K562 (cell line): ENCODE measurements around the gene ZNF585A. TPM values are rescaled to one million over a fixed set of nuclear protein-coding genes. Genes with fewer than 3 reads are reported as not detected.

Experiments
- DNMT1 ChIP-seq: fragments of 450-650 bp; IDR thresholded peaks from 2 replicates; pipeline ENCODE4 v1.6.1; 2016; ENCODE audit warnings: antibody characterized with exemption, mild to moderate bottlenecking
- KAT2B ChIP-seq: IDR thresholded peaks from one replicate; pipeline ENCODE4 v1.6.1; 2012; ENCODE audit warnings: low read depth, mild to moderate bottlenecking, control low read depth, inconsistent platforms, low read length, moderate library complexity
- RBM15 ChIP-seq: fragments of 200-400 bp; formaldehyde crosslinking; IDR thresholded peaks from 2 replicates; pipeline ENCODE4 v1.6.1; 2018; ENCODE audit warnings: mild to moderate bottlenecking, low read length, moderate library complexity; ENCODE audit not compliant: insufficient read depth
- RFX1 ChIP-seq: fragments of 450-650 bp; IDR thresholded peaks from 2 replicates; pipeline ENCODE4 v1.6.1; 2016; ENCODE audit warnings: mild to moderate bottlenecking, moderate library complexity
- TCF7L2 ChIP-seq: fragments of 150-350 bp; IDR thresholded peaks from 2 replicates; pipeline ENCODE4 v1.6.1; 2016; ENCODE audit warnings: low read depth, mild to moderate bottlenecking, low read length, moderate library complexity
- ZNF77 ChIP-seq: fragments of 250-450 bp; sonication (Bioruptor Pico); IDR thresholded peaks from 2 replicates; pipeline ENCODE4 v1.5.0; 2020
- polyA plus RNA-seq, 8 experiments: library from polyadenylated mRNA; depleted of rRNA in 4 of 8; stranded (reverse) in 5 of 8; unstranded in 3 of 8; fragments of >200 nt; fragmentation: Nextera tagmentation in 2 of 8; fragmentation: Illumina TruSeq in 1 of 8; extraction: Ambion mirVana in 2 of 8; extraction: Trizol in 1 of 8; gene quantifications; 2 replicates each; pipeline versions ENCODE4 v1.2.1 to v1.2.3, GENCODE V29; 2011 to 2014; ENCODE audit warnings: inconsistent platforms in 1 of 8, missing spikeins in 1 of 8
- total RNA-seq, 7 experiments: library from RNA; depleted of rRNA in 6 of 7; stranded (reverse); fragments of >200 nt in 6 of 7; fragmentation: Illumina TruSeq in 2 of 7; extraction: Trizol in 2 of 7; gene quantifications; 2 replicates each; pipeline versions ENCODE4 v1.2.1 to v1.2.3, GENCODE V29; 2011 to 2021; ENCODE audit warnings: low replicate concordance in 1 of 7
- TF ChIP-seq, protein P1 (sequence below): fragments of 250-450 bp; sonication (Bioruptor Pico); IDR thresholded peaks from 2 replicates; pipeline ENCODE4 v1.5.0; 2020; ENCODE audit warnings: mild to moderate bottlenecking, borderline replicate concordance
- TF ChIP-seq, protein P2 (sequence below): fragments of 250-450 bp; sonication (Bioruptor Pico); IDR thresholded peaks from 2 replicates; pipeline ENCODE4 v1.4.0; 2020; ENCODE audit warnings: mild to moderate bottlenecking, moderate library complexity, borderline replicate concordance
- TF ChIP-seq, protein P3 (sequence below): fragments of 250-450 bp; sonication (Bioruptor Pico); IDR thresholded peaks from 2 replicates; pipeline ENCODE4 v1.4.0; 2020; ENCODE audit warnings: borderline replicate concordance
- TF ChIP-seq, protein P4 (sequence below): sonication (generic); formaldehyde crosslinking; IDR thresholded peaks from 2 replicates; pipeline ENCODE4 v1.8.0; 2022; ENCODE audit warnings: mild to moderate bottlenecking, low read depth, missing genetic modification reagents

Gene ZNF585A
- total and polyA plus RNA-seq, 9 of the 15 experiments (the other 6 are each of a cell fraction or from before 2014, with no cell fraction given) = 5.6 to 31.0 (median 8.5) TPM

DNA sequence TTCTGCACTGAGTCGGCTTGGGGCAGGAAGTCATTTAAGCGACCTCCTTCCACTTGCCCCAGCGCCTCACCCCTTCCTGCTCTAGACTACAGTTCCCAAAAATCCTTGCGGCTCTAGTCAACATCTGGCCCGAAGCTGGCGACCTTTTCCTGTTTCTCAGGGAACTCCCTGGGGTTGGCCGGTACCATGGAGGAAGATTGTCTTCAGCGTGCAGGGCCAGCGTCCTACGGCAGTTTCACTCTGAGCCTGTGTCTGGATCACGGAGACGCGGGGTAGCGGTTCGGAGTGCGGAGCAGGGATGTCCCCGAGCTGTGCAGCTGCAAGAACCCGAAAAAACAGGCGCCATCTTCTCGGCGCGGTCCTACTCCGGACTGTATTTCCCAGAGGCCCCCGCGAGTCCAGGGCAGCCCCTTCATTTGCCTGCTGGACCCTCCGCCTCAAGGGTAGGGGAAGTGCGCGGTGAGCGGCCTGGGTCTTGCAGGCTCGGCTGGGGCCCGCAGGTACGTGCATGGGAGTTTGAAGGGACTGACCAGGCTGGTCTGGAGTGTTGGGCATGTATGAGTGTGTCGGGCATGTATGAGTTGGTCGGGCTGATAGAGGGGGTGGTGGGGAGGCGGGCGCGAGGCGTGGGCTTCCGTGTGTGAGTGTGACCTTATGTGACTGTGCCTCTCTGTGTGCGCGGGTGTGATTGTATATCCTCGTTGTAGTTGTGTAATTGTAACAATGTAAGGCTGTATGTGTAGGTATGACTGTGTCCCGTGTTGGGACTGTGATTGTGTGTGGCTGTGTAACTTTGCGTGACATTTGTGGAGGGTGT, 45.5 kb upstream of the ZNF585A start, which contains the start of gene ZNF383 (continued):
- TF ChIP-seq ZNF77 (CRISPR knock-in tag) = no peak
- TF ChIP-seq, protein P1, sequence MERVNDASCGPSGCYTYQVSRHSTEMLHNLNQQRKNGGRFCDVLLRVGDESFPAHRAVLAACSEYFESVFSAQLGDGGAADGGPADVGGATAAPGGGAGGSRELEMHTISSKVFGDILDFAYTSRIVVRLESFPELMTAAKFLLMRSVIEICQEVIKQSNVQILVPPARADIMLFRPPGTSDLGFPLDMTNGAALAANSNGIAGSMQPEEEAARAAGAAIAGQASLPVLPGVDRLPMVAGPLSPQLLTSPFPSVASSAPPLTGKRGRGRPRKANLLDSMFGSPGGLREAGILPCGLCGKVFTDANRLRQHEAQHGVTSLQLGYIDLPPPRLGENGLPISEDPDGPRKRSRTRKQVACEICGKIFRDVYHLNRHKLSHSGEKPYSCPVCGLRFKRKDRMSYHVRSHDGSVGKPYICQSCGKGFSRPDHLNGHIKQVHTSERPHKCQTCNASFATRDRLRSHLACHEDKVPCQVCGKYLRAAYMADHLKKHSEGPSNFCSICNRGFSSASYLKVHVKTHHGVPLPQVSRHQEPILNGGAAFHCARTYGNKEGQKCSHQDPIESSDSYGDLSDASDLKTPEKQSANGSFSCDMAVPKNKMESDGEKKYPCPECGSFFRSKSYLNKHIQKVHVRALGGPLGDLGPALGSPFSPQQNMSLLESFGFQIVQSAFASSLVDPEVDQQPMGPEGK (CRISPR knock-in tag) = no peak
- 0 out of 2 replicates have a peak, but pooled peaks have one; percentile 36 for TF ChIP-seq DNMT1
- no peak for TF ChIP-seq KAT2B
- TF ChIP-seq, protein P2, sequence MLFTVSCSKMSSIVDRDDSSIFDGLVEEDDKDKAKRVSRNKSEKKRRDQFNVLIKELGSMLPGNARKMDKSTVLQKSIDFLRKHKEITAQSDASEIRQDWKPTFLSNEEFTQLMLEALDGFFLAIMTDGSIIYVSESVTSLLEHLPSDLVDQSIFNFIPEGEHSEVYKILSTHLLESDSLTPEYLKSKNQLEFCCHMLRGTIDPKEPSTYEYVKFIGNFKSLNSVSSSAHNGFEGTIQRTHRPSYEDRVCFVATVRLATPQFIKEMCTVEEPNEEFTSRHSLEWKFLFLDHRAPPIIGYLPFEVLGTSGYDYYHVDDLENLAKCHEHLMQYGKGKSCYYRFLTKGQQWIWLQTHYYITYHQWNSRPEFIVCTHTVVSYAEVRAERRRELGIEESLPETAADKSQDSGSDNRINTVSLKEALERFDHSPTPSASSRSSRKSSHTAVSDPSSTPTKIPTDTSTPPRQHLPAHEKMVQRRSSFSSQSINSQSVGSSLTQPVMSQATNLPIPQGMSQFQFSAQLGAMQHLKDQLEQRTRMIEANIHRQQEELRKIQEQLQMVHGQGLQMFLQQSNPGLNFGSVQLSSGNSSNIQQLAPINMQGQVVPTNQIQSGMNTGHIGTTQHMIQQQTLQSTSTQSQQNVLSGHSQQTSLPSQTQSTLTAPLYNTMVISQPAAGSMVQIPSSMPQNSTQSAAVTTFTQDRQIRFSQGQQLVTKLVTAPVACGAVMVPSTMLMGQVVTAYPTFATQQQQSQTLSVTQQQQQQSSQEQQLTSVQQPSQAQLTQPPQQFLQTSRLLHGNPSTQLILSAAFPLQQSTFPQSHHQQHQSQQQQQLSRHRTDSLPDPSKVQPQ = no peak
- TF ChIP-seq TCF7L2 = no peak
- no peak for TF ChIP-seq RBM15
- TF ChIP-seq, protein P3, sequence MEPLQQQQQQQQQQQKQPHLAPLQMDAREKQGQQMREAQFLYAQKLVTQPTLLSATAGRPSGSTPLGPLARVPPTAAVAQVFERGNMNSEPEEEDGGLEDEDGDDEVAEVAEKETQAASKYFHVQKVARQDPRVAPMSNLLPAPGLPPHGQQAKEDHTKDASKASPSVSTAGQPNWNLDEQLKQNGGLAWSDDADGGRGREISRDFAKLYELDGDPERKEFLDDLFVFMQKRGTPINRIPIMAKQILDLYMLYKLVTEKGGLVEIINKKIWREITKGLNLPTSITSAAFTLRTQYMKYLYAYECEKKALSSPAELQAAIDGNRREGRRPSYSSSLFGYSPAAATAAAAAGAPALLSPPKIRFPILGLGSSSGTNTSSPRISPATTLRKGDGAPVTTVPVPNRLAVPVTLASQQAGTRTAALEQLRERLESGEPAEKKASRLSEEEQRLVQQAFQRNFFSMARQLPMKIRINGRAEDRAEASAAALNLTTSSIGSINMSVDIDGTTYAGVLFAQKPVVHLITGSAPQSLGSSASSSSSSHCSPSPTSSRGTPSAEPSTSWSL = no peak
- TF ChIP-seq, protein P4, sequence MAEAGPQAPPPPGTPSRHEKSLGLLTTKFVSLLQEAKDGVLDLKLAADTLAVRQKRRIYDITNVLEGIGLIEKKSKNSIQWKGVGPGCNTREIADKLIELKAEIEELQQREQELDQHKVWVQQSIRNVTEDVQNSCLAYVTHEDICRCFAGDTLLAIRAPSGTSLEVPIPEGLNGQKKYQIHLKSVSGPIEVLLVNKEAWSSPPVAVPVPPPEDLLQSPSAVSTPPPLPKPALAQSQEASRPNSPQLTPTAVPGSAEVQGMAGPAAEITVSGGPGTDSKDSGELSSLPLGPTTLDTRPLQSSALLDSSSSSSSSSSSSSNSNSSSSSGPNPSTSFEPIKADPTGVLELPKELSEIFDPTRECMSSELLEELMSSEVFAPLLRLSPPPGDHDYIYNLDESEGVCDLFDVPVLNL = no peak
- TF ChIP-seq RFX1 = no peak
